ENCODE data around the gene IGFLR1.

DNA sequence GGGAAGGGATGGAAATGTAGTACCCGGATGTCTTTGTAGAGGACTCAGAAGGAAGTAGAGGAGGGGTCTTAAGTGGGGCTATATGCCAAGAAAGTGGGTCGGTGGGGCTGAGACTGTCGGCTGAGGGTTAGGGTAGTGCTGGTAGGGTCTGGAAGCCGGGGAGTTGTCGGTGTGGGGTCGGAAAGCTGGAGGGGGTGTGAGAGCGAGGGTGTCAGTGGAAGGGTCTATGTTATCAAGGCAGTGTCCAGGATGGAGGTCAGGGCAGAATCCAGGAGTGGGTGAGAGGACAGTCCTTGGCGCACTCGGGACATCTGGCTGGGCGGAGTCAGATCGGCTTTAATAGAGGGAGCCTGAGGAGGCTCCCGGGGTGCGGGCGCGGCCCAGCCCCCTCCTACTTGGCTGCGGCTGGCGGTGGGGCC, 12.9 kb upstream of the IGFLR1 start:
- TF ChIP-seq EZH2 (IDR thresholded peaks at IDR 0.05; ENCODE audit: borderline replicate concordance, low read depth, low read length, severe bottlenecking) (no peak), POLR2A (IDR thresholded peaks at IDR 0.05; ENCODE audit: low read depth, low read length) (no peak), POLR2AphosphoS5 (IDR thresholded peaks at IDR 0.05; ENCODE audit: insufficient read depth, low read depth, low read length) (no peak), FOS (IDR thresholded peaks at IDR 0.05; ENCODE audit: borderline replicate concordance, insufficient read depth, low read length) (no peak), MYC (IDR thresholded peaks at IDR 0.05; ENCODE audit: low read depth, low read length) (no peak)
- TF ChIP-seq, protein P1, sequence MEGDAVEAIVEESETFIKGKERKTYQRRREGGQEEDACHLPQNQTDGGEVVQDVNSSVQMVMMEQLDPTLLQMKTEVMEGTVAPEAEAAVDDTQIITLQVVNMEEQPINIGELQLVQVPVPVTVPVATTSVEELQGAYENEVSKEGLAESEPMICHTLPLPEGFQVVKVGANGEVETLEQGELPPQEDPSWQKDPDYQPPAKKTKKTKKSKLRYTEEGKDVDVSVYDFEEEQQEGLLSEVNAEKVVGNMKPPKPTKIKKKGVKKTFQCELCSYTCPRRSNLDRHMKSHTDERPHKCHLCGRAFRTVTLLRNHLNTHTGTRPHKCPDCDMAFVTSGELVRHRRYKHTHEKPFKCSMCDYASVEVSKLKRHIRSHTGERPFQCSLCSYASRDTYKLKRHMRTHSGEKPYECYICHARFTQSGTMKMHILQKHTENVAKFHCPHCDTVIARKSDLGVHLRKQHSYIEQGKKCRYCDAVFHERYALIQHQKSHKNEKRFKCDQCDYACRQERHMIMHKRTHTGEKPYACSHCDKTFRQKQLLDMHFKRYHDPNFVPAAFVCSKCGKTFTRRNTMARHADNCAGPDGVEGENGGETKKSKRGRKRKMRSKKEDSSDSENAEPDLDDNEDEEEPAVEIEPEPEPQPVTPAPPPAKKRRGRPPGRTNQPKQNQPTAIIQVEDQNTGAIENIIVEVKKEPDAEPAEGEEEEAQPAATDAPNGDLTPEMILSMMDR (IDR thresholded peaks at IDR 0.05; ENCODE audit: extremely low read depth in 1 of 2, insufficient read depth in 1 of 2, low read depth in 1 of 2, low read length in 2 of 2), result no peak
- TF ChIP-seq, protein P2, sequence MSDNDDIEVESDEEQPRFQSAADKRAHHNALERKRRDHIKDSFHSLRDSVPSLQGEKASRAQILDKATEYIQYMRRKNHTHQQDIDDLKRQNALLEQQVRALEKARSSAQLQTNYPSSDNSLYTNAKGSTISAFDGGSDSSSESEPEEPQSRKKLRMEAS (IDR thresholded peaks at IDR 0.05; ENCODE audit: insufficient read depth, insufficient read length), result no peak
